PC-9 (cell line): ENCODE results near the gene MANSC4.

Experiments
- EZH2 ChIP-seq: fragments of 200-600 bp; sonication (generic); IDR thresholded peaks from 2 replicates; pipeline ENCODE4 v1.8.0; 2017; ENCODE audit warnings: antibody characterized with exemption, low read depth
- TF ChIP-seq, protein P1 (sequence below): fragments of 200-600 bp; sonication (generic); conservative IDR thresholded peaks from 2 replicates; pipeline ENCODE4 v1.6.1; 2017; ENCODE audit warnings: mixed run types, antibody characterized with exemption, mild to moderate bottlenecking, moderate library complexity

DNA sequence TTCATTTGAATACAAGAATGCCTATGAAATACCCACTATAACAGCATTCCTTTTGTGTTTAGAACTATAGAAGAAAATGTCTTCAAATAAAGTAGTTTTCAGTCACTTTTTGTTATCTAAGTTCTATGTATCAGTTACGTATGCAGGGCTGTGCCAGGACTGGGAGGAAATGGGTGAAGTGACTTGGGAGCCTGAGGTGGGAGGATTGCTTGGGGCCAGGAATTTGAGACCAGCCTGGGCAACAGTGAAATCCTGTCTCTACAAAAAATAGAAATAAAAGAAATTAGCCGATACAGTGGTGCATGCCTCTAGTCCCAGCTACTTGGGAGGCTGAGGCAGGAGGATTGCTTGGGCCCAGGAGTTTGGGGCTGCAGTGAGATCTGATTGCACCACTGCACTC lies 22.9 kb upstream of the MANSC4 start:
- TF ChIP-seq, protein P1, sequence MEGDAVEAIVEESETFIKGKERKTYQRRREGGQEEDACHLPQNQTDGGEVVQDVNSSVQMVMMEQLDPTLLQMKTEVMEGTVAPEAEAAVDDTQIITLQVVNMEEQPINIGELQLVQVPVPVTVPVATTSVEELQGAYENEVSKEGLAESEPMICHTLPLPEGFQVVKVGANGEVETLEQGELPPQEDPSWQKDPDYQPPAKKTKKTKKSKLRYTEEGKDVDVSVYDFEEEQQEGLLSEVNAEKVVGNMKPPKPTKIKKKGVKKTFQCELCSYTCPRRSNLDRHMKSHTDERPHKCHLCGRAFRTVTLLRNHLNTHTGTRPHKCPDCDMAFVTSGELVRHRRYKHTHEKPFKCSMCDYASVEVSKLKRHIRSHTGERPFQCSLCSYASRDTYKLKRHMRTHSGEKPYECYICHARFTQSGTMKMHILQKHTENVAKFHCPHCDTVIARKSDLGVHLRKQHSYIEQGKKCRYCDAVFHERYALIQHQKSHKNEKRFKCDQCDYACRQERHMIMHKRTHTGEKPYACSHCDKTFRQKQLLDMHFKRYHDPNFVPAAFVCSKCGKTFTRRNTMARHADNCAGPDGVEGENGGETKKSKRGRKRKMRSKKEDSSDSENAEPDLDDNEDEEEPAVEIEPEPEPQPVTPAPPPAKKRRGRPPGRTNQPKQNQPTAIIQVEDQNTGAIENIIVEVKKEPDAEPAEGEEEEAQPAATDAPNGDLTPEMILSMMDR = no peak
- no peak for TF ChIP-seq EZH2
